Body of pancreas (tissue), 4 donors: ENCODE data around the gene FRAT2.

ENCODE experiments used
- CTCF ChIP-seq, 7 experiments: fragments of 450-650 bp in 4 of 7; fragments of 200-600 bp in 3 of 7; sonication (generic) in 3 of 7; IDR thresholded peaks; one replicate each; pipeline ENCODE4 v1.5.1; 2016 to 2019; ENCODE audit warnings: antibody characterized with exemption in 7 of 7
- POLR2A ChIP-seq, 3 donors: fragments of 450-650 bp; IDR thresholded peaks; one replicate each; pipeline ENCODE4 v1.6.1; 2016; ENCODE audit warnings: antibody characterized with exemption in 3 of 3, mild to moderate bottlenecking in 2 of 3

DNA sequence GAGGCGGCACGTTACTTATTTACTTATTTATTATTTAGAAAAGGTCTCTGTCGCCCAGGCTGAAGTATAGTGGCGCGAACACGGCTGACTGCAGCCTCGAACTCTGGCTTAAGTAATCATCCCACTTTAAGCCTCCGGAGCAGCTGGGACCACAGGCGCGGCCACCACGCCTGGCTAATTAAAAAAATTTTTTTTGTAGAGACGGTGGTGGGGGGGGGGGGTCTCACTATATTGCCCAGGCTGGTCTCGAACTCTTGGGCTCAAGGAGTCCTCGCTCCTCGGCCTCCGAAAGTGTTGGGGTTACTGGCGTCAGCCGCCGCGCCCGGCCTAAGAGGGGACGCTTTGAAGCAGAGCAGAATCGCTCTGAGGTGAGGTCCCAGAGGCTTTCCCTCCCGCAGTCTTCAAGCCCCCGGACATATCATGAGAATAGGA lies 675 bp upstream of the FRAT2 start:
- no peak for TF ChIP-seq POLR2A (IDR thresholded peaks at IDR 0.05)
- TF ChIP-seq CTCF (IDR thresholded peaks at IDR 0.05), result no peak
